HG03442 (cell line): ENCODE measurements around the gene MC2R.

Experiments used
- ATAC-seq: cut with Tn5 transposase; IDR thresholded peaks from one replicate; pipeline ENCODE4 v1.9.1; 2021; ENCODE audit warnings: mild to moderate bottlenecking, moderate library complexity; ENCODE audit not compliant: unreplicated experiment

MC2R gene

DNA sequence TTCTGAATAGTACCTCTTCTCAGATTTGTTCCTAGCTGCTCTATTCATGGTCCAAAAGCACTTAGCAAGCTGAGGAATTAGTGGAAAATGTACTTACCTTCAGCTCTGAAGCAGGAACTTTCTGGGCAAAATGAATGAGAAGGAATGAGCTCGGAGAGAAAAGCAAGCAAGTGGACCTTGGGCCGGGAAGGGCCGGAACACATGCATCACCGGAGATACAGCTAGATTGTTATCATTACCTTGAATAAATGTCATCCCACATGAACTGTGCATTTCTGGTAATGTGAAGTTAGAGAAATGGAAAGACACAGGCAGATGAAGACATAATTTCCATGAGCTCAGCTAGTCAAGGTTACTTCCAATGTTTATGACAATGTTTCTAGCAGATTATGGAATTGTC lies at the start of gene MC2R:
TSS of gene MC2R (minus strand) at position 146 of the 400 bp plus-strand sequence. CDS start 30,018 bp downstream, outside the sequence.
- ATAC-seq, result no peak

DNA sequence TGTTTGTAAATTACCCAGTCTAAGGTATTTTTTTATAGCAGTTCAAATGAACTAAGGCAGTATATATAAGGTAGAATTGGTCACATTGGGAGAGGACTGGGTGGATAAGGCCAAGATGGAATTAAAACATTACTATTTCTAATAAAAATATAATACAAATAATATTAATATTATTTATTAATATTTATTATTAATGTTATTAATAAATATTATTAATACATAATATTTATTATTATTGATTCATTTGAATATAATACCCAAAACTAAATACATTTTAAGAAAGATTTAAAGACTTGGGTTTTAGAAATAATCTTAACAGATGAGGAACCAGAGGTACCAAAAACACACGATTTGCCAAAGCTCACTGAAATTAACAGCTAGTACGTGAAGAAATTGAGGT lies 30.5 kb upstream of the MC2R start:
- no peak for ATAC-seq

DNA sequence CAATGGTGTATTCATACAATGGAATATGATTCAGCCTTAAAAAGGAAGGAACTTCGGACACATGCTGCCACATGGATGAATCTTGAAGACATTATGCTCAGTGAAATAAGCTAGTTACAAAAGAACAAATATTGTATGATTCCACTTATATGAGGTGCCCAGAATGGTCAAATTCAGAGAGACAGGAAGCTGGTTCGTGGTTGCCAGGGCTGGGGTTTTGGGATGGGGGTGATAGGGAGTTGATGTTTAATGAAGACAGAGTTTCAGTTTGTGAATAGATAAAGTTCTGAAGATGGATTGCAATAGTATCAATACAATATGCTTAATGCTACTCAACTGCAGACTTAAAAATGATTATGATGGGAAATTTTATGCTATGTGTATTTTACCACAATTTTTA lies 28.0 kb upstream of the MC2R start:
- ATAC-seq, result no peak

DNA sequence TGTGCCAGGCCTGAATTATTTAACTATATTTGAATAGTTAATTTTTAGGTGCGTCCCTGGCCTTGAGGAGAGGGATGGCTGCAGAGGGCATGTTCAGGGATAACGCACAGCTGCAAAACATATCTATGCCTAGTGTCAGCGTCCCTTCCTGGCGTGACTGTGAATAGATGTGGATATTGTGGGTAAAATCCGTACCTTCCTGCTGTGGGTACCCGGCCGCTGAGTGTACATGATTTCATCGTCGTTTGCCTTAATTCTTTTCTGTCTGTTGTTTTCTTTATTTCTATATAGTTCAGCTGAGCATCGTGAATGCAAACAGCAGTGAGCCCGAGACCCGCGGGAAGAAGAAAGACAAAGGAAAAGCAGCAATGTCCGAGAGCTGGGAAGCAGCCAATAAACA lies 25.0 kb upstream of the MC2R start:
- no peak for ATAC-seq

DNA sequence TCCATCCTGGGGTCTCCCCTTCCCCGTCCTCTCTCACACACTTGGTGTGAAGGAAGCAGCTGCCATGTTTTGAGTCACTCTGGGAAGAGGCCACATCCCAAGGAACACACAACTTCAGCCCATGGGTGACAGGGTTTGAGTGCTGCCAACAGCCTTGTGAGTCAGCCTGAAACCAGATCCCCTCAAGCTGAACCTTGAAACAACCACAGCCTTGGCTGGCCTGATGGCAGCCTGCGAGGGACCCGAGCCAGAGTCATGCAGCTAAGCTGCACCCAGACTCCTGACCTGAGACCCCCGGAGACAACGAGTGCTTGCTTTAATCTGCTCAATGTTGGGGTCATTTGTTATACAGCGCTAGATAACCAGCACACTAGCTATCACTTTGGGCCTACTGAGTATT lies 19.3 kb upstream of the MC2R start:
- no peak for ATAC-seq

DNA sequence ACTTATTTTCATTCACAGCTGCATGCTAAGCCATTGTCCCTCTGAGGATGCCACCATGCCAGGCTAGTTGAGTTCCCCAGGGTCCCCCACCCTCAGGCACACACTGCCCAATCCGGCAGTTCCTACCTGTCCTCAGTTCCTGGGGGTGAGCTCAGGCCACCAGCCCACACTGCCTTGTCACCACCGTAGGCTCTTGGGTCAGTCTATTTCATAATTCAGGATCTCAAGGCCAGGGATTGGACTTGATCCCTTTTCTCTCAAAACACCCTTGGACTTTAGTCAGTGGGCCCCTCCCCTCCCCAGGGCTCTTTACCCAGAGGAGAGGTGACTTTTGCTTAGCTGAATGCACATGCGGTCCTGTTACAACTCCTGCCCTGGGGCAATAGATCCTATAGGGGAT lies 18.7 kb upstream of the MC2R start:
- no peak for ATAC-seq

DNA sequence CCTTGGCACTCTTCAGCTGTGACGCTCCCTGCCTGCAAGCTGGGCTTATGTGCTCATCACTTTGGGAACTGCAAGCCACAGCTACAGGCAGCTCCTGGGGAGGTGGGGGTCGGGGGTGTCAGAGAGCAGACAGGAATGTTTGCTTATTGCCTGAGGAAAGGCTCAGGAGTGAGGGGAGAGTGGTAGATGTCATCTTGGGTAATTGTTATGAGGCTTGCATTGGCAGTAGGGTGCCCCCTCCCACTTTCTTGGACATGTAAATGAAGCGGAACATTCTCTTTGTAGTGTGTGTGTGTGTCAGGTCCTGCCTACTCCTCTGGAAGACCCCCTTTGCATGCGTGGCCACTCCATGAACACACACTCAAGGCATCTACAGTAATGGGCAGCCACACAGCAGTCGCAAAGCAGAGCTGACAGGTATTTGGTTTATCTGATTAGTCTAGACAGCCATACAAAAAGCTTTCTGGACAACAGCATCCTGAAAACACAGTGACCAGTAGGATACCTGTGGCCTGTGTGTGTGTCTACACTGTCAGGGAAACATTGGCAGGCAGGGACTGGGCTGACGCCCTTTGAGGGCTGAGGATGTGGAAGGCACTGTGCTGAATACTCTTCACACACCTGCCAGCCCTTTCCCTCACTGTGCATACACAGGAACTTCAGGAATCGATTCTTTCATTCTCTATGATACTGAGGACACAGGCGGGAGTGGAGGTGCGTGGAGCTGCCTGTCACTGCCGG lies 17.1 kb upstream of the MC2R start:
- no peak for ATAC-seq

DNA sequence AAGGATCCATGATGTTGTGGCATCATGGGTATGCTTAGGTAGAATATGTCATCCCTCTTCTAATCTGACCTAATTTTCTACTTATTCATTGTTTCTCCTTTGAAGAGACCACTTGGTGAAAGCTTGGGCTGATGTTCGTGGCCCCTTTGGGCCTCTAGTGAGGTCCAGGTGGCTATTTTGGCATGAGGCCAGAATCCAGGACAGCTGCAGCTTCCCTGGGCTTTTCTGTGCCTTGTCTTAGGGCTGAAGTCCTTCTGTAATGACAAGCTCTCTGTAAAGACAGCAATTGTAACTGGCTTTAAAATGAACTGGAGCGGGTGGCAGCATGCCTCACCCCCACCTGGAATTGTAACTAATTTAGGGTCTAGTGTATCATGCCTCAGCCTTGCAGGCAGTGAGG lies 15.6 kb upstream of the MC2R start:
- ATAC-seq, result no peak

DNA sequence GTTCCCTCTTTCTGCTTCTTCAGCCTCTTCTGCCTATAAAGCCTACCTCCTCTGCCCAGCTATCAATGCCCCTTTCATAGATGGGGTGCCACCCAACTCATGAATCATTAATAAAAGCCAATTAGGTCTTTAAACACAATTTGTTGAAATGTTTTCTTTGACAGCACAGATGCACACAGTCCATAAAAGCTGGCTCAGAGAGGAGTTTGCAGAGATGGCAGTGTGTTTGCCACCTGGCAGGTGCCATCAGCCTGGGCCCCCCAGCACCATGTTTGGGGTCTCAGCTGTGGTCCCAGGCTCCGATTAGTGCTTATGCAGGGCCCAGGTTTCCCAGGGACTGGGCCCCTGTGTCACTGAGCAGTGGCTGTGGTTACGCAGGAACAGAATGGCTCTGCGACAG lies 7.9 kb upstream of the MC2R start:
- ATAC-seq, result no peak

DNA sequence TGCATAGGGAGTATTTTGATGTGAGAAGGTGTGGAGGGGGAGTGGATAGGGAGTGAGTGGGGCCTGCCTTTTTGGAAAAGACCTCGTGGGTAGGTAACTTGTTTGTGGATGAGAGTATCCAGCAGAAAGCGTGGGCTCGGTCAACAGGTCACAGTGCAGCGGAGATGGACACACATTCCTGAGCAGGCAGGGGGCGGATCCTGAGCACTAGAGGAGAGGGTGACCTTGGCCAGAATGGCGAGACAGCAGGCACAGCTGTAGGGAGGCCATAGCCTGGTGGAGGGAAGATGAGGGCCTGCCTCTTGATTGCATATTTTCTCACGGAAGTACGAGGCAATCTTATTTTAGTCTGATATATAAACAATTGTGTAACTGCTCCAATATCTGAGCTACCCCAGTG lies 3.6 kb upstream of the MC2R start:
- ATAC-seq, result no peak

DNA sequence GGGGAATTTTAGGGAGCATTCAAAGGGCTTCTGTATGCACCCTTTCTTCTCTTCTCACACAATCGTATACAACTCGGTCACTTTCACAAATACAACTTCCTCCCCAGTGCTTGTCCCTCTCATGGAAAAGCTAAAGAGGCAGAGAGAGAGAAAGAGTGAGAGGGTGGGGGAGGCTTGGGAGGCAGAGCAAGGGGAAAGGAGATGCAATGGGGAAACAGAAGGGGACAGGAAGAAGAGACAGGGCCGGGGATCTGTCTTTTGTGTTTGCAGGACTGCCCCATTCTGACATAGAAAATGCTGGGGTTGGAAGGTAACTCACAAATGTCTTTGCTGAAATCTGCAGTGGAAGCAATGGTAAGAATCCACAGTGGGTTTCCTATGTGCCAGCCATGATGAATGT lies 2.1 kb upstream of the MC2R start:
- ATAC-seq, result no peak

DNA sequence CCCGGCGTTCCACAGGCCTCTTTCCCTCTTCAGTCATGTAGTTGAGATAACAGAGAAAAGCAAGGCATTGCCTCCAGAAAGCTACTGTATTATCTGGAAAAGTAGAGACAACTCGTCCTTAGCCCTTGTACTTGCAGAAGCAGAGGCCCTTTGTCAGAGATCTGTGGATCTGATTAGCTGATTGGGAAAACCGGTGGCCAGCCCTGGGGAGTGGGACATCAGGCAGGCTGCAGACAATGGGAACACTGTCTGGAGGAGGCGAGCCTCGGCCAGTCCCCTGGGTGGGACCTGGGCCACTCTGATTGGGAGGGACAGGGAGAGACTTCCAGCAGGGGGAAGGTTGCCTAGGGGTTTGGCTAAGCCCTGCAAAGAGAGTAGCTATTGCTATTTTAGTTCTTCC lies 1.2 kb upstream of the MC2R start:
- ATAC-seq, result no peak

DNA sequence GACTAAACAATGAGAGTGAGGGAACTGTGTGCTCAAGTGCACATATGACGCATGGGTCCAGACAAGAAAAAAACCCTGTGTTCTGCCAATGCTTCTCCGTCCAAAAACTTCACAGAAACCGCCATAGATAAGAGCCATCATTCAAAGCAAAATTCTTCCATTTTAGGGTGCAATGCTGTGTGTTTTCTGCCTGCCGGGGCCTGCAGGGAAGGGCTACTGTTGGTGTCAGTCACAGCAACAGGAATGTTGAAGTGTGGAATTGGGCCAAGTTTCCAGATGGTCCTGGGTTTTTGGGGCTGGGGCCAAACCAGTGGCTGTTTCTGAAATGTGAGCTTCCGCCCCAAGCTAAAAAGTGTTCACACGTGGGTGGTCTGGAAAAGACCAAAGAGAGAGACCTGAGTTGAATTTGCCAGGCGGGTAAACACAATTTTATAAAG lies 677 bp upstream of the MC2R start:
- ATAC-seq, result no peak

DNA sequence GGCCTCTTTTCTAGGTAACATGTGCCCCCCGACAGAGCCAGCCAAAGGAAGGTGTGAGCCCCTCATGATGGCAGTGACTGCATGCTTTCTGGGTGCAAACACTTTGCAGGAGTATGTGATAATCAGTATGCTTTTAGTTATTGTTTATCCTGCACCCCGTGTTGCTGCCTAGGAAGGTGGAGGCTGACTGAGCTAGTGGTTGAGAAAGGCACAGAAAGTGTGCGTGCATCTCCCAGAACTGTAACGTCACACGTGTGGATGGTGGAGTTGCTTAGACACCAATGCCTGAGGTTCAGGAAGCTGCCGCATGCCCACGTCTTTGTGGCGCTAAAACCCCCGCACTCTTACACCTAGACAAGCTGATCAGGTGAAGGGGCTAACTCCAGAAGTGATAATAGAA lies 580 bp downstream of the MC2R start:
- no peak for ATAC-seq

DNA sequence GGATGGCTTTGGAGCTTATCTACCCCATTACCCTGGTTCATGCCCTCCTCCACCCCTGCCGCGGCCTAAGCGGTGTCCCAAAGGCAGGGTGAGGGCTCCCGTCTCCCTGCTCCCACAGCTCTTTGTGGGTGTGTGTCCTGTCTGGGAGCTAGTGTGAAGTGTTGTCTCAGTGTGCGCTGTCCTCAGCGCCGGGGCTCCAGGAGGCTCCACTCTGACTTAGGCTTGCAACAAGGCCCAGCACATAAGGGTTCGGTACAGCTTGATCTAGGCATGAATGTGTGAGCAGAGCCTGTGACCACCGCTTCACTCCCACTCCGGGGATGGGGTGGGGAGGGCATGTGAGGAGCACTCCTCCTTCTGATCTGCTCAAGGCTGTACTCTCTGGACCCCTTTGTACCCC lies 1.2 kb downstream of the MC2R start:
- ATAC-seq, result no peak

DNA sequence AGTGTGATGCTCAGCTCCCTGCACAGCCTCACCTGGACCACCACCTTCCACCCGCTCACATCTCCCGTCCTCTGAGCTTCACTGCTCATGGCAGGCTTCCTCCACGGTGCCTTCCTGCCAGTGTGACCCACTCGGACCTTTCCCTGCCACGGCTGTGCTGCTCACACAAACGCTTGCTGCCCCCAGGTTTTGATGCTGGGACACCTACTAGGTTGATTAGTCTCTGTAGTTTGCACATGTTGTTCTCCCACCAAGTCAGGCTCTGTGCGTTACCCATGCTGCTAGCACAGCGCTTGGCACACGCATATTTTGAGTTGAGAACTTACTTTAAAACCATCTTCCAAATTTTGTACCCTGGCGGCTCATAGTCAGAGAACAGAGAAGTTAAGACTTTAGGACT lies 2.1 kb downstream of the MC2R start:
- no peak for ATAC-seq

DNA sequence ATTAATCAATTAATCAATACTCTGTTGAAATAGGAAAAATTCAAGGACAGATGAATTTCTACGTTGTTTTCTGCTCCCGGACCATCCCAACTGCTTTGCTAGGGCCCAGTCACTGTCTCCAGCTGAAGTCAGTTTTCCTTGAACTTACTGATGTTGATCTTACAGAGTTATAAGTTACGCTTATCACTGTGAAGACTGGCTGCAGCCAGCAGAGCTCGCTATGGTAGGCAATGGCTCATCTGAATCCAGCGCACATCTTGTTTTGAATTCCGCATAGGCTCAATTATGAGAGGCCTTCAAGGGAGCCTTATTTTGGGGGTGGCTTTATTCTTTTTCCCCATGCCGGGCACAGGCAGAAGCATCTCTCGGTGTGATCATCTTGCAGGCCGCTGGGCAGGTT lies 2.7 kb downstream of the MC2R start:
- no peak for ATAC-seq

DNA sequence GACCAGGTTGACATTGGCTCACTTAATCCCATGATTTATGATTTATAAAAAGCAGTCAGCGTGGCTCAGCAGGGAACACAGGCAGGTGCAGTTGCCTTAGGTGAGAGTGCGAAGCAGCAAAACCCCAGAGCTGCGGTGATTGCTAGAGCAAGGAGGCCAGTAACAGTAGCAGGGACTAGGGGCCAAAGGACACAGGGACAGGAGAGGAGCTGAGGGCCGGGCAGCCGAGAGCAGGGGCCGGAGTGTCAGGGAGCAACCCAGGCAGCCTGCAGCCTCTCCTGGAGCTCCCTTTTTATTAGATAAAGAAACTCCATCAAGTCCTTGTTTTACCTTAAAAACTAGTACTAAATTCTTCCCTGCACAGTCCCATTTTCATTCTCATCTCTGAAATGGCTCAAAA lies 4.3 kb downstream of the MC2R start:
- ATAC-seq, result no peak

DNA sequence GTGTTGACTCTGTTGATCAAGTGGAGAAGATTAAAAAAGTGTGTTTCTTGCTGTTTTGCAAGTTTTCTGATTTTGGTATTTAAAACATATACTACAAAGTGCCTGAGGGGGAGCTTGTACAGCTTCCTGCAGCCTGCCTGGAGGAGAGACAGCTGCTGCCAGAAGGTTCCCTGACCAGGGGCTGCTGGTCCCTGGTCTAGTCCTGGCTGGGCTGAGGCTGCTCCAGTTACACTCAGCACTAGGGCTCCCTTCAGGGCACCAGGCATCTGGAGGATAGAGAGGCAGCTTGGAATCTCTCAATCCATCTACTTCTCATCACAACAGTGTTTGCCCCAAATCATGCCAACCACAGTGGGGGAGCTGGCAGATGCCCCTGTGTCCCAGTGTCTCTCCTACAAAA lies 4.8 kb downstream of the MC2R start:
- ATAC-seq, result no peak

DNA sequence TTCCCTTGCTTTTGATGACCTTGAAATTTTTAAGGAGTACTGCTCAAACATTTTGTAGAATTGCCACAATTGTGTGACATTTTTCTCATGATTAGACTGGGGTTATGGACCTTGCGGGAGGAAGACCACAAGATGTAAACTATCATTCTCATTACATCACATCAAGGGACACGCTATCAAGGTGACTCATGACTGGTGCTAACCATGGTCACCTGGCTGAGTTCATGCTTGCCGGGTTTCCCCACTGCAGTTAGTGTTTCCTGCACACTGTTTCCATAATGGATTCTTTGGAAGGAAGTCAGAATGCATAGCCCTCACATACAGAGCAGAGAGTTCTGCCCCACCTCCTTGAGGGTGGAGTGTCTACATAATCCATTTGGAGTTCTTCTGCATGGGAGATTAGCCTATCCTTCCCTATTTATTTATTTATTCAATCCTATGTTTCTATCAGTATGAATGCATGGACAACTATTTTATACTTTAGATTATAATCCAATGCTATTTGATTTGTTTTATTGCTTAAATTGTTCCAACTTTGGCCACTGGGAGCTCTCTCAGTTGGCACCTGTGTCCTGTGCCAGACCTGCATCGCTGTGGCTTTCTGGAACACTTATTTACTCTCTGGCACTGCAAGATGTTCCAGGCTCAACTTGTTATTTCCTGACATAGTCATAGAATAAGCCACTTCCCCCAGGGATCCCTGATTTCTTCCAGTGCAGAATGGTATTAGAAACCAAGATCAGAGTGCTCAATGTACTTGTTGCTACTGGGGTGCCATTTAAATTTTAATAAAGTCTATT lies 6.0 kb downstream of the MC2R start:
- no peak for ATAC-seq

DNA sequence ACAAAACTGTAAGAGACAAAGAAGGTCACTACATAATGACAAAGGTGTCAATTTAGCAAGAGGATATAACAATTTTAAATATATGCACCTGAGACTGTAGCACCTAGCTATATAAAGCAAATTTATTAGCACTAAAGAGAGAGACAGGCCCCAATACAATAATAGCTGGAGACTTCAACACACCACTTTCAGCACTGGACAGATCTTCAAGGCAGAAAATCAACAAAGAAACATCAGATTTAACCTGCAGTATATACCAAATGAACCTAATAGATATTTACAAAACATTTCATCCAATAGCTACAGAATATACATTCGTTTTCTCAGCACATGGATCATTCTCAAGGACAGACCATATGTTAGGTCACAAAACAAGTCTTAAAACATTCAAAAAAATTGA lies 14.7 kb downstream of the MC2R start:
- ATAC-seq, result no peak

DNA sequence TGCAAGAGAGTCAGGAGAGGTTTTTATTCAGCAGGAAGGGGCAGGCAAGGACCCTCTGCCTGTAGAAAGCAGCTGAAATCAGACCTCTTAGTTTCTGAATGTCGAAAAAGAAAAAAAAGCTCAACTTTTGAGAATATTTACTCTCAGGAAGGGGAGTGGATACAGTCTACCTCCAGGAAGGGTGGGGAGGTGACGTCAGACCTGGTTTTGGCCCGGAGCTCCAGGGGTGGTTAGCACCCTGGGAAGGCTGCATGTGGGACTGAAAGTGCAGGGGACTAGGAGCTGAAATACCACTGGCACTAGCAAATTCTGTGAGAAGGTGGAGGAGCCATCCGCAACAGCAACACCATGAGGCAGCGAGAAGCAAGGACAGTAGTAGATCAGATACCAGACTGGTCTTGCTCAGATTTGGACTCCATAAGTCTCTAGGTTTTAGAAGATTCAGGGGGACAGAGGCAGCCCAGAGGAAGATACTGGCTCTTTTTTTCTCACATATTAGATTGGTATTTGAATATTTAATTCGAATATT lies 19.8 kb downstream of the MC2R start:
- no peak for ATAC-seq
